GM10847 (cell line): ENCODE measurements around the gene RNF157.

Source experiments
- POLR2A ChIP-seq: IDR thresholded peaks from 2 replicates; pipeline ENCODE4 v1.6.1; 2011; ENCODE audit not compliant: insufficient read length; ENCODE audit errors: extremely low read depth

The RNF157 gene

GRCh38 chr17:76264755-76265623 lies 24.7 kb upstream of the RNF157 start, which contains the start of gene UBALD2:
TSS of gene UBALD2 (plus strand) at chr17:76265348. CDS start at chr17:76265506, 158 bp downstream.
- peak; percentile 95 for TF ChIP-seq POLR2A

- no peak for TF ChIP-seq POLR2A
Observed at GRCh38 chr17:76264425-76264754, 24.1 kb upstream of the RNF157 start.

- TF ChIP-seq POLR2A: no peak
Observed at GRCh38 chr17:76263896-76264295, 23.6 kb upstream of the RNF157 start.

- TF ChIP-seq POLR2A: no peak
Observed at GRCh38 chr17:76262732-76263344, 22.5 kb upstream of the RNF157 start.

GRCh38 chr17:76261421-76262215 lies 21.3 kb upstream of the RNF157 start:
- no peak for TF ChIP-seq POLR2A

- TF ChIP-seq POLR2A: peak; percentile 55
Observed at GRCh38 chr17:76260669-76261068, 20.4 kb upstream of the RNF157 start.

- TF ChIP-seq POLR2A: no peak
Observed at GRCh38 chr17:76260220-76260619, 19.9 kb upstream of the RNF157 start.

GRCh38 chr17:76255801-76256429 lies 15.6 kb upstream of the RNF157 start:
- TF ChIP-seq POLR2A: no peak

- TF ChIP-seq POLR2A: no peak
Observed at GRCh38 chr17:76254275-76254674, 14.0 kb upstream of the RNF157 start.

- no peak for TF ChIP-seq POLR2A
Observed at GRCh38 chr17:76253841-76254240, 13.5 kb upstream of the RNF157 start.

- peak; percentile 23 for TF ChIP-seq POLR2A
Observed at GRCh38 chr17:76252040-76252954, 12.0 kb upstream of the RNF157 start.

- no peak for TF ChIP-seq POLR2A
Observed at GRCh38 chr17:76251478-76252039, 11.3 kb upstream of the RNF157 start.

- TF ChIP-seq POLR2A: no peak
Observed at GRCh38 chr17:76250141-76250540, 9.8 kb upstream of the RNF157 start.
